ENCODE data around the gene HOXD11.

HOXD11 gene

GRCh38 chr2:176081376-176081836, 25.7 kb upstream of the HOXD11 start:
- no peak for DNase-seq (ENCODE audit: low read depth in 2 of 2, low spot score in 1 of 2)

DNA sequence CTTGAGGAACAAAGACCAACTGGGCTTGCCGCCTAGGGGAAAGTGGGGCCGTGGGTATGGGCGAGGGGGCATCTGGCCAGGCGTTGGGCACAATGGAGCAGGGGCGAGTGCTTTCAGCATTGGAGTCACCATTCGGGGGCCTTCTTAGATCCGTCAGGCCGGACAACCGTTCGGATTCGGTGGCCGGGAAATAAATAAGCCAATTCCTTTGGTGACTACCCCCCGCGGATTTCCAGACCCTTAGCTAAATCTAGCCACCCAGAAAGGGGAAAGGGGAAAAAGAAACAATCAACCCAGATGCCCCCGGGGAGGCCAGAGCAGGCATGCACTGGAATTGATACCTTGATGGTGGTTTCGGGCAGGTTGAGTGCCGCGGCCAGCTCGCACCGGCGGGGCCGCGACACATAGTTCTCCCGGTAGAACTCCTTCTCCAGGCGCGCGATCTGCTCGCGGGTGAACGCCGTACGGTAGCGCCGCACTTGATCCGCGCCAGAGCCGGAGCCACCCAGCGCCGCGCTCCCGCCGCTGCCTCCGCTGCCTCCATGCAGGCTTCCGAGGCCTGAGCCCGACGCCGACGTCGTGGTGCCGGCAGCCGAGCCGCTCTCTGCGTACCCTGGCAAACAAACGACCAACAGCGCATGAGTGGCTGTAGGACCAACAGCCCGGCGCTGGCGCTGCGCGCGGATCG, 25.1 kb upstream of the HOXD11 start:
- no peak for DNase-seq (ENCODE audit: low read depth in 2 of 2, low spot score in 1 of 2)

GRCh38 chr2:176082525-176082823, 24.6 kb upstream of the HOXD11 start:
- no peak for DNase-seq (ENCODE audit: low read depth in 2 of 2, low spot score in 1 of 2)

DNA sequence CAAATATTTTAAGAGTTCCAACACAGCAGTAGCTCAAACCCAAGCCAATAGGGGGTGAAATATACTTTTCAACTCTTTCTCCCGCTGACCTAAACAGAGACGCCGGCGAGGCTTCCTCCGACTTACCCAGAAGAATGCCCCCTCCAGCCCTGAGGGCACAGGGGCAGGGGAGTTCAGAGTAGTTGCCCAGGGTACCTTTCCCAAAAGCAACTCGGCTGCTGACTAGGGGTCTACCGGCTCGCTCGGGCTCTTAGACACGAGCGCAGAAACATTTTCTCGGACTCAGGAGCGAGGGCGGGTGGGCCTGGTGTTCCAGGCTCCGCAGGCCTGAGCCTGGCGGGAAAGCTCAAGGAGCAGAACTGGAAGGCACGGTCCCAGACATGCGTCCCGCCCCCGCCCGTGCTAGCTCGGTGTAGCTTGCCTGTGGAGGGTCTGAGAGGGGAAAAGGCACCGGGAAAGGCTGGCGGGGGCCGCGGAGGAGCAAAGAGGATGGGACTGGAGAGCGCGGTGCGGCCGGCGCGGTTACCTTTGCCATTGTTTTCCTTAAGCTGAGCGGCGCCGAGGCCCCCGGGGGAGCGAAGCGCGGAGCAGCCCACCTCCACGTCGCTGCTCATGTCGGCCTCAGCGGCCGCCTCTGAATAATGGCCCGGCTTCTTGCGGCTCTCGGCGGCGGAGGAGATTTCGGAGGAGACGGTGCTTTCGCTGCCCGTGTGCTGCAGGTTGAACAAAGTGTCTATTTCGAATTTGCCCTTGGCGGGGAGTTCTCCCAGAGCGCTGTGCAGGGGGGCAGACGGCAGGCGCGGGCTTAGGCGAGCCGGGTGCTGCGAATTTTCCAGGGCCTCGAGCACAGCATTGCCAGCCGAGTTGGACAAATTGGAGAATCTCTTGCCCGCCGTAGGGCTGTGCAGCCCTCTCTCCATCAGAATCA, 24.0 kb upstream of the HOXD11 start:
- DNase-seq (ENCODE audit: low read depth in 2 of 2, low spot score in 1 of 2): no peak

DNA sequence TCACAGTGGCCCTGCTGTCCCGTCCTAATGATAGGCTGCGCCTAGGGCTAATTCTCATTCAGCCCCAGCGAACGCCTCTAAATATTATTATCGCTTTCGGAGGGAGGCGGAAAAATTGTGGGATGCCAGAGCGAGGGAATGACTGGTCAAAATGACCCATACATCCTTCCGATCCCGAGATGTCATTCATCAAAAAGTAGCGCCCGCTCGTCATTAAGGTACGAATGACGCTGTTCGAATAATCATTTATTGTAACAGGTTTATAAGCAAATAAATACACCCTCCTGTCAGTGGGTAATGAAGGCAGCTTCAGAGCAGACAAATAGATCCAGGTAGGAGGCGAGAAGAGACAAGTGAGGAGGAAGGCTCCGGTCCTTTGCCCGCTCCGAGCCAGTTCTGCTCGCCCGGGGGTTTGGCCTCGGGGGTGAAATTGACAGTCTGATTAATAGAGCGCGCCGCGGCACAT, 23.3 kb upstream of the HOXD11 start, which contains the start of gene EVX2:
Gene EVX2 (minus strand): TSS at position 167 of the 466 bp plus-strand sequence. CDS start 186 bp downstream, outside the sequence.
- no peak for DNase-seq (ENCODE audit: low read depth in 2 of 2, low spot score in 1 of 2)

DNA sequence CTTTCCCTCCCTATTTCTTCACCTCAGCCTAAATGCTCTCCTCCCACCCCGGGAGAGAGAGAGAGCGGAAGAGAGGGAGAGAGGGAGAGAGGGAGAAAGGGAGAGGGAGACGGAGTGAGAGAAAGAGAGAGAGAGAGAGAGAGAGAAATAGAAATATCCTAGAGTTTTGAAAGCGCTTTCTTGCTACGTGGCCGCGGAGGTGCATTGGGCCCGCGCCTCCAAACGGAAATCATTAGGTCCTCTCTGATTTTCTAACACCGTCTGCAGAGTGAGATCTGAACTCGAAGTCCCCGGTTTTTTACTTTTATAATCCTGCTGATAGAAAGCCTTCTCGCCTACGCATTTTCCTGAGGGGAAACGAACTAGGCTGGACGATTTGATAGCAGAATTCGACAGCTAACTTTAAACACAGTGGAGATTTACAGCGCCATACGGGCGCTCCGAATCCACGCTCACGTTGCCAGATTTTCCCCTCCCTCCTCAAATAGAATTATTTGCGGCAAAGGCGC, 22.4 kb upstream of the HOXD11 start:
- no peak for DNase-seq (ENCODE audit: low read depth in 2 of 2, low spot score in 1 of 2)

DNA sequence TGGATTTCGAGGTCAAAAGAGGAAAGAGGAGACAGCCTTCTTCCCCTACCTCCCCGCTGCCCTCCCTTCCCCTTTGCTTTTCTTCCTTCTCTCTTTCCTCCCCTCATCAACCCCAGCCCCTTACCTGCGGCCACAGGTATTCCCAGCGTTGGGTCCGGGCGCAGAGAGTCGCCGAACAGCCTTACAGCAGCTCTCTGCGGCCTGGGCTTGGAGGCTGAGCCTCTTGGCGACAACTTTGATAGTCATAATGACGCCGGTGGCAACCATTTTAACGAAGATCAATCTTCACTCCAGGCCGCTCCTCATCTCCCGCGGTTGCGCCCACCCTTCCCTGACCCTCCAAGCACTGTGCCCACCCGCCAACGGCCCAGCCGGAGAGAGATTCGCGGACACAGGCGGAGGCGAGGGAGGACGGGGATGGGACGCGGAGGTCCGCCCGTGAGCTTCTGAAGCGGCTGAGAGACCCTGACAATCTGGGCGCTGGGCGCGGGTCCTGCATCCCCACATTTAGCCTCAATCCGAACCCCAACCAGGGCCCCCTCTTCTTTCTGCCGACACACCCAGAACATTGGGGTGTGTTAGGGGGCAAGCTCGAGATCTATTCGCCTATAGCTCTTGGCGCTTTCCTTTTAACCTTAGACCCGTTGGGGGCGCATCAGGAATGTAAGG, 21.8 kb upstream of the HOXD11 start:
- DNase-seq (ENCODE audit: low read depth in 2 of 2, low spot score in 1 of 2): no peak

DNA sequence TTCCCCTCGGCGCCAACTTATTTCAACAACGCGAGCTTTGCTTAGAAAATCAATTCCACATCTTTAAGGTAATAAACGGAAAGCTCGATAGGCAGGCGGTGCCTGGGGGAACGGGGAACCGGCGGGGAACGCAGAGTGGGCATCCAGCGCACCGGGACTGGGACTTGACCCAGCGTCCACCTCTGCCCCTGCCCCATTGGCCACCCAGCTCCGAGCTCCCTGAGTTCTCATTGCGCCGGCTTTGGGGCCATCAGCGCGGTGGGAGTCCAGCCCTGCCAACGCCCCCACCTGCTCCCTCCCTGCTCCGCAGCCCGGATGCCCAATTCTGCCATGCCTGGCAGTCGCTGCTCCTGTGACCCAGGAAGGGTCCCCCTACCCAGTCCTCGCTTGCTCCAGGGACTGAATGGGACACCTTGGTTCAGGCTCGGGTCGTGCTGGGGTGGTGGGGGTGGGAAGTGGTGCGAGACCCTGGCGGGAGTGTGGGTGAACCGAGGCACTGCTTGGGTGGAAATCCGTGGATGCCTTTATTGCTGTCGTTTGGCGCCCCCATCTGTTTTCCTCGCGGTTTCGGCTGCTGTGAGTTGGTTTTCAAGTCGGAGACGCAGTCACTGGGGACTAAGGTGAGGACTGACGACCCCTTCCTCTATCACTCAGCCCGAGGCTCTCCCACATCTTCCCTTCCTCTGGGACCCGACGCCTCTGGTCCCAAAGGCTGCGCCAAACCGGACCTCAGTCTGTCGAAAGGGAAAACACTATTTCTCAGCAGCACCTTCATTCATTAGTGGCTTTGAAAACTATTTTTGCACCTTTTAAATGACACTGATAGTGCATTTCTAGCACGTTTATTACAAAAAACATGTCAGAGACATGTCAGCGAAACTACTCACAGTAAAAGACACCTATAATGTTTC, 21.0 kb upstream of the HOXD11 start:
- DNase-seq (ENCODE audit: low read depth in 2 of 2, low spot score in 1 of 2): no peak

GRCh38 chr2:176087330-176088047, 19.6 kb upstream of the HOXD11 start:
- DNase-seq (ENCODE audit: low read depth in 2 of 2, low spot score in 1 of 2): no peak

DNA sequence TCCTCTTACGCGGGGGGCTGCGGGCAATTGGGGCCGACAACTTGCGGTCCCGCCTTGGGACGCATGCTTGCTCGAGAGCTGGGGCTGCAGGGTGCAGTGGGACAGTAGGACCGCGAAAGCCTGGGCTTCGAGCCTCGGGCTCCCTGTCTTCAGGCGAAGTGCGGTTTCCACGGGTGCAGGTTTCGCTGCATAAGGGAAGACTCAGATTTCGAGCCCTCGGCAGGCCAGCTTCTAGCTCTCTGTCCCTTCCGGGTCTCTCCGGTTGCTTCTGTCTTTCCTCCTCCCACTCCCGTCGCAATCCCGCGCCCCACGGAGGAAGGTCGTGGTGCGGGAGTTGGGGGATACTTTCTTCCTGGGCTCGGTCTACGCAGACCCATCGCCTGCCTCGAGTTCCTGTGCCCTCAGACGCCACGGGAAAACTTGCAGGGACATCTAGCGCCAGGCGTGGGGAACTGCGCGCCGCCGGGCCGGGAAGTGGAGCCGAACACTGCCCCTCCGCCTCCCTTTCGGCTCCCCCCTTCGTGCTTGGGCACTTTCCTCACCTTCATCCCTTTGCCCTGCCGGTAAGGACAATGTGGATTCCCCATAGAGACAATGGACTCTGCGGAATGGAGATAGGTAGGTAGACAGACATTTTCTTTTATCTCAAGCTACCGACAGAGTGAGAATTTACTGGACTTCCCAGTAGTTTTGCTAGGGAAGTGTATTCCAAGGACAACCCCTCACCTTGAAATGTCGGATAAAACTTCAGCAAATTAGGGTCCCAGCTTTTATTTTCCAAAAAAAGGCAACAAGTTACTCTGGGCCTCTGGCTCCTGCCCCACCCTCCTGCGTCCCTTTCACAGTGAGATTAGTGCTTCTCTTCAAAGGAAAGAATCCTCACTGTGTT, 18.8 kb upstream of the HOXD11 start:
- no peak for DNase-seq (ENCODE audit: low read depth in 2 of 2, low spot score in 1 of 2)

GRCh38 chr2:176088937-176089842, 17.9 kb upstream of the HOXD11 start:
- no peak for DNase-seq (ENCODE audit: low read depth in 2 of 2, low spot score in 1 of 2)

DNA sequence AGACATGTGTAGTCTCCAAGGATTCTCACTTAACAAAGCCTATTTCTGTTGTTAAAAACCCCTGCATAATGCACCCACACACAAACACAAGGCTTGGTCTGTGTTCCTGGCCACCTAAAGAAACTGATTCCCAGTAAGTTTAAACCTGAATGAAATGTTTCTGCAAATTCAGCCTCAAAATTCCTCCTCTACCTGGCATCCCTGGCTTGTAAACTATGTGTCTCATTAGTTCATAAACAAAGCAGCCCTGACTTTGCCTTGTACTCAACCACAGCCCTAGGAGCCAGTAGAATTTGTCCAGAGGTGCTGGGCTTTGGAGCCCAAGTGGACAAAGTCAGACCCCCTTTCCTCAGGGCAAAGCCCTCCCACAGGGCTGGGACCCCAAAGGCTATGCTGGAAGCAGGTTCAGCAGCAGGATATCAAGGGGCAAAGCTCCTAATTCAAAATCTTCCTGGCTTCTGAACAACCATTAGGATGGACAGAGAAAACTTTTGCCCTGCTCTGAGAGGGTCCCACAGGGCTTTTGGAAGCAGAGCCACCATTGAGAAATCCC, 17.2 kb upstream of the HOXD11 start:
- no peak for DNase-seq (ENCODE audit: low read depth in 2 of 2, low spot score in 1 of 2)

- no peak for DNase-seq (ENCODE audit: low read depth in 2 of 2, low spot score in 1 of 2)
Measured at GRCh38 chr2:176090862-176091261, 16.2 kb upstream of the HOXD11 start.

- DNase-seq (ENCODE audit: low read depth in 2 of 2, low spot score in 1 of 2): no peak
Measured at GRCh38 chr2:176091329-176092258, 15.5 kb upstream of the HOXD11 start.

DNA sequence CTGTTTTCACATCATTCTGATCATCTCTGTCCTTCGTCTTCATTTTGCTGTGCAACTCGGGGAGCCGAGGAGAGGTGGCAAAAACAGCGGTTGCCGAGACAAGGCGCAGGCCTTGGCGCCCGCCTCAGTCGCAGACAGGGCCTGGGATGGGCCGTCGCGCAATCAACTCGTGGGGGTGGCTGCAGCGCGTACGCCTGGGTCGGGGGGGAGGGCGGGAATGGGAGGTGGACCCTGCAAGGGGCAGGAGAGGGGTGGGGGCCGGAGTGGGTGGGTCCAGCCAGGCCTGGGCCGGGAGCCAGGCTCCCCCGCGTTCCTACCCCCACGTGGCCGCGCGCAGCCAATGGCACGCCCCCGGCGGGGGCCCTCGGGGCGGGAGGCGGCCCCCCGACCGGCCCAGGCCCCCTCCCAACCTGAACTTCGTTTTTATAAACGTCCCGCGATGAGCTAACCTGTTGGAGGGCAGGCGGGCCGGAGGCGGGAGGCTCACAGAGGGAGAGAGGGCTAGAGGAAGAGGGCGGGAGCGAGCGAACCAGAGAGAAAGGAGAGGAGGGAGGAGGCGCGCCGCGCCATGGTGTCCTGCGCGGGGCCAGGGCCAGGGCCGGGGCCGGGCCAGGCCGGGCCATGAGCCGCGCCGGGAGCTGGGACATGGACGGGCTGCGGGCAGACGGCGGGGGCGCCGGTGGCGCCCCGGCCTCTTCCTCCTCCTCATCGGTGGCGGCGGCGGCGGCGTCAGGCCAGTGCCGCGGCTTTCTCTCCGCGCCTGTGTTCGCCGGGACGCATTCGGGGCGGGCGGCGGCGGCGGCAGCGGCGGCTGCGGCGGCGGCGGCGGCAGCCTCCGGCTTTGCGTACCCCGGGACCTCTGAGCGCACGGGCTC, 14.6 kb upstream of the HOXD11 start, which contains the start of gene HOXD13:
Gene HOXD13 (plus strand): TSS at position 452 of the 875 bp plus-strand sequence. CDS start 170 bp downstream, at position 622.
- DNase-seq (ENCODE audit: low read depth in 2 of 2, low spot score in 1 of 2): no peak

Measured in stimulated activated CD8-positive, alpha-beta memory T cell treated with anti-CD3 and anti-CD28 coated beads, Interleukin-4, amount 100 ng/mL, for 4 hours (primary cell).